WTC11 (cell line): Measurements from ENCODE around the gene CHMP1B.

Source experiments
- ATF2 ChIP-seq: sonication (generic); formaldehyde crosslinking; IDR thresholded peaks from 2 replicates; pipeline ENCODE4 v1.8.1; 2022; ENCODE audit warnings: low read depth, missing genetic modification reagents, borderline replicate concordance
- CREM ChIP-seq: sonication (generic); formaldehyde crosslinking; IDR thresholded peaks from 2 replicates; pipeline ENCODE4 v1.8.1; 2022; ENCODE audit warnings: mild to moderate bottlenecking, missing genetic modification reagents, moderate library complexity
- CTCF ChIP-seq: fragments of 200-600 bp; IDR thresholded peaks from 2 replicates; pipeline ENCODE4 v1.8.0; 2022; ENCODE audit warnings: antibody characterized with exemption
- ELF4 ChIP-seq: sonication (generic); formaldehyde crosslinking; IDR thresholded peaks from 2 replicates; pipeline ENCODE4 v1.8.1; 2022; ENCODE audit warnings: low read depth, mild to moderate bottlenecking, moderate library complexity, missing genetic modification reagents
- MAX ChIP-seq: sonication (generic); formaldehyde crosslinking; IDR thresholded peaks from 2 replicates; pipeline ENCODE4 v1.8.0; 2022; ENCODE audit warnings: mild to moderate bottlenecking, missing genetic modification reagents
- NR3C1 ChIP-seq: sonication (generic); formaldehyde crosslinking; conservative IDR thresholded peaks from 2 replicates; pipeline ENCODE4 v1.8.1; 2023; ENCODE audit warnings: low read depth, mild to moderate bottlenecking, missing genetic modification reagents
- USF1 ChIP-seq: sonication (generic); formaldehyde crosslinking; IDR thresholded peaks from 2 replicates; pipeline ENCODE4 v1.8.0; 2022; ENCODE audit warnings: mild to moderate bottlenecking, missing genetic modification reagents

- TF ChIP-seq CTCF (no peak), MAX (no peak), CREM (CRISPR knock-in tag) (no peak), ELF4 (CRISPR knock-in tag) (no peak), USF1 (no peak), NR3C1 (CRISPR knock-in tag) (no peak), ATF2 (CRISPR knock-in tag) (no peak)
Measured at GRCh38 chr18:11880586-11881304, 29.5 kb downstream of the CHMP1B start.
